H4 (cell line): ENCODE results near the gene ACTL8. TPM values are rescaled to one million over a fixed set of nuclear protein-coding genes. Genes with fewer than 3 reads are reported as not detected.
A peak's percentile ranks its signal among the peaks of the same experiment; 100 is the strongest.

Source experiments
- DNase-seq: peaks from one replicate; pipeline ENCODE4 v3.0.0-alpha.2; 2015; ENCODE audit warnings: low spot score
- total RNA-seq: library from RNA; depleted of rRNA; stranded (reverse); fragments of >200 nt; shearing (Covaris generic); gene quantifications from 2 replicates; pipeline ENCODE4 v1.2.3, GENCODE V29; 2014

The ACTL8 gene
- total RNA-seq, 1 experiment from 2014 or later = 0.06 TPM

DNA sequence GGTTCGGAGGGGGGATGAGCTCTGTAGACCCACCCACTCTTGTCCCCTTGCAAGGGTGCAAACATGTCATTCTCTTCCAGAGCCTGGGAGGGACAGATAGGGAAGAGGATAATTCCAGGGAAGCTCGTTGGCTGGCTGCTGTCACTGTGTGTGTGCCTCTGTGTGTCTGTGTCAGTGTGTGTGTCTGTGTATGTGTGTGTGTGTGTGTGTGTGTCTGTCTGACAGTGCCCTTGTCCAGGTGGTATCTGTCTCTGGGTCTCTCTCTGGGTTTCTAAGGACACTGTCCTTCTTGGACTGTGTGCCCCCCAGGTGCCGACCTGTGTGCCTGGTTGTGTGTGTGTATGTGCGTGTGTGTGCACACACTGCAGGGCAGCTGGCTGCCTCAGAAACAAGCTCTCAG, 90.5 kb downstream of the ACTL8 start:
- DNase-seq = no peak

DNA sequence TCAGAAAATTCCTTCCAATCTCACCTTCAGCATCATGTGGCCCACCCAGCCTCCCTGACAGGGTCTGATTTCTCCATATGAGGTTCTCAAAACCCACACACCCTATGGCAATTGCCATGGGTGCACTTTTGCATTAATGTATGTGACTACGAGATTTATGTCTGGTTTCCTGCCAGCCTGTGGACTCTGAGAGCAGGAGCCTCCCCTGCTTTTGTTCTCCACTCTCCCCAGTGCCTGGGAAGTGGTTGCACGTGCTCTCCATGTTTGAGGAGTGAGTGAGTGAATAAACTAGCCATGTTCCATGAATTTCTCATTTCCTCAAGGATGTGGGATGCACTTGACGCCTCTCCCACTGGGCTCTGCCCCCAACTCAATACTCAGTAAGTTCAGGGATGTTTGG, 91.2 kb downstream of the ACTL8 start:
- no peak for DNase-seq

DNA sequence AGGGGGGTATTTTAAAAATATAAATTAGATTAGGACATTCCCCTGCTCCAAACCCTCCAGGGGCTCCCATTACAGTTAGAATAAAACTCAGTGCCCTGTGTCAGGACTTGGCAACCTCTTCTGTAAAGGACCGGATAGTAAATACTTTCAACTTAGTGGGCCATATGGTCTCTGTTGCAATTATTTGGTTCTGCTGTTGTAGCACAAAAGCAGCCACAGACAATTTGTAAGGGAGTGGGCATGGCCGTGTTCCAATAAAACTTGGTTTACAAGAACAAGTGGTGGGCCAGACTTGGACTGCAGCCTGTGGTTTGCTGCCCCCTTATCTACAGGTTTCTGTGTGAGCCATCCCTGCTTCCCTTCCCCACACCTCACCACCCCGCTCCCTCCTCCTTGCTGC, 92.0 kb downstream of the ACTL8 start:
- DNase-seq = no peak

DNA sequence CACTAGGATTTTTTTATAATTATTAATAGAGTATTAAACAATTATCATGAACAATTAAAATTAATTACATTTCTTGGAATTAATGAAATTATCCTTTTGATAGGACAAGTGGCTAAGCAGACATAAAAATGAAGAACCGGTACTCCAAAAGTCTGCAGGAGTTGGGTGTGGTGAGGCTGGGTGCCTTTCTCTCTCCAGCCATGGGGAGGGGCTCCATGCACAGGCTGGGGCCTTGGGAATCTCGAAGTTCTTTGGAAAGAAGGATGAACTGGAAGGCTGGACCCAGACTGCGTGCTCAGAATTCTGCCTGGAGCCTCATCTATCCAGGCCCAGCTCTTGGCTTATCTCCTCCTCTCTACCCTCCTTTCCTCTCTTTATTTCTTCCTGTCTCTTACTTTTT, 94.1 kb downstream of the ACTL8 start:
- DNase-seq = no peak

DNA sequence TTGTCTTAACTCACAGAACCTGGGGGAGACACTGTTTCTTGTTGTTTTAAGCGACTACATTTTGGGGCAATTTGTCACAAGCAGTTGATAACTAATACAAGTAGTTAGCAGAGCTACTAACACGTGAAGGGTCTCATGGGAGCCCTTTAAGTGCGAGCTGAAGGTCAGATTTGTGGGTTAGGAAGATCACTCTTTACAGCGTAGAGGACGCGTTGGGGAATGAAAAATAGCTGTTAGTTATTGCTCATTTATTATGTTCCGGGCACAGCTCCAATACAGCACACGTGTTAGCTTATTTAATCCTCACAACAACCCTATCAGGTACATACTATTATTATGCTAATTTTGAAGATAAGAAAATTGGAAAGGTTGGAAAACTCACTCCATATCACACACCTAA, 95.9 kb downstream of the ACTL8 start:
- no peak for DNase-seq

DNA sequence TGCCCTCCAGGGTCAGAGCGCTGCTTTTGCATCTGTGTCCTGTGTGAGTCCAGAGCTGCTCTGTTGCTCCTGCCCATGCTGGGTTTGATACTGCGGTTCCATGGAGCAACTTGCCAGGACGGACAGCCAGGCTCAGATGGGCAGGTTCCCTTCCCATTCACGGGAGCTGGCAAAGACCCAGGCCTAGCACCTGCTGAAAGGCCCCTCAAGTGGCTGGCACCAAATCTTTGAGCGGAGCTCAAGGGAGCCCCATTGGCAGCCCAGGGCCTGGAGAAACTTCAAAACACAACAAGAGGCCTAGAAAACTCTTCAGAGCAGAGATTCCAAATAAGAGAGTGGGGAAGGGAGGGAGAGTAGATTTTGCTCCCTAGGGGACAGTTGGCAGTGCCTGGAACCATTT, 97.2 kb downstream of the ACTL8 start:
- DNase-seq = no peak

DNA sequence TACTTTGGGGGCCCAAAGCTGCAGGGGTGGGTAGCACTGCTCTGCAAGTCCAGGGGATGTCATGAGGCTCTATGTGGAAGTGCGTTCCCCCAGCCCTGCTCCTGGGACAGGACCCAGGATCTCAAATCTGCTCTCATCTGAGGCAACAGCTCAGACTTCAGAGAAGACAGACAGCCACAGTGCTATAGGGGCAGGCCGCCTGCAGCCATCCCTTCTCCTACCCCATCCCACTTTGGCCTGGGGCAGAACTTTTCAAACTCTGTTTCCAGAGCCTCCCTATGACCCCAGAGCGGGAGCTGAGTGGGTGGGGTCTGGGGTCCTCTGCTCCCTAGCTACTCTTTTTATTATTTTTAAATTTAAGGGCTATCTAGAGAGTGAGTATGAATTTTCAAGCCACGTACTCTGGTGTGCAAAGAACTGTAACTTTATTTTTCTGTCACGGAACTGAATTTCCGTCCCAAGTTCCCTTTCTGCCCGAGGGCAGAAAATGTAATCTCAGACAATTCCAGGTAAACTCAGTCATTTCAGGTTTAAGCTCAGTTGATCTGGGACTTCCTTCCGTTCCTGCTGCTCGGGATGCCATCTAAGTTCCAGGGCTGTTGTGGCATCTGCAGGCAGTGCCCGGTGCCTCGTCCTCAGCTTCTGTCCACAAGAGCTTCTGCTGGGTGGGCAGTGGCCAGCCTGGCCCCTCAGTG, 98.3 kb downstream of the ACTL8 start:
- no peak for DNase-seq

DNA sequence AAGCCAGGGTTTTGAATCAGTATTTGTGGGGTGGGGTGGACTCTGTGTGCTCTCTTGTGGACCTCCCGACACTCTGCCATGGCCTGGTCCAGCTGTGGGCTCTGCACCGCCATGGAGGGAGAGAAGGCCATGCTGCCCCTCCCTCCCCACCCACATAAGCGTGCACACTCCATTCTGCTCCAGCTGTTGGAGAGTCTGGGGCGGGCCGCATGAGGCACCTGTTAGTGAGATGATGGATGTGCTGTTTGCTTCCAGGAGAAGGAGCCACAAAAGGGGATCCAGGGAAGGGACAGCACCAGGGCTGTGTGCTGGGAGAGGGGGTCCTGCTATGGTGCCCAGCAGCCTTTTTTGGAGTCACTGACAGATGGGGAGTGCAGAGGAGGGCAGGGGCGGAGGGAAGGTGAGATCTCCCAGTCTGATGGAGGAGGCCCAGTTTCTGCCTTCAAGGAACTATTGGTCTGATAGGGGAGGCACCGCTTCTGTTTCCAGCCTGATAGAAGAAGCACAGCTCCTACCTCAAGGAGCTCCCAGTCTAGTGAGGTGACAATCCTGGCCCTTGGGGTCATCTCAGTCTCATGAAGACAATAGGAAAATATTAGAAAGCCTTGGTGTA, 101.5 kb downstream of the ACTL8 start:
- DNase-seq = no peak

DNA sequence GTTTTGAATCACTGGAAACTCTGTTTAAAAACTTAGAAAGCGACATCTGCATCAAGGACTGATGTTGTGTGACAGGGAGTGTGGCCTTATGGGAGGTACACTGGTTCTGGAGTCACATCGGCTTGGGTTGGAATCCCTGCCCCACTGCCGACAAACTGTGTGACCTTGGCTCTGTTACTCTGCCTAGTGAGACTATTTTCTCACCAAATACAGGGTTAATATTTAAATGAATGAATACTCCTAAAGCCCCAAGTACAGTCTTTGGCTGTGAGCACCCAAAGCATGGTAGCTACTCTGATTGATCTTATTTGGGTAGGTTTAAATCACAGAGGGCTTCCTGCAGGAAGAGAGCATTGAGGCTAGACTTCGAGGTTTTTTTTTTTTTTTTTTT, 102.0 kb downstream of the ACTL8 start:
- DNase-seq = no peak

DNA sequence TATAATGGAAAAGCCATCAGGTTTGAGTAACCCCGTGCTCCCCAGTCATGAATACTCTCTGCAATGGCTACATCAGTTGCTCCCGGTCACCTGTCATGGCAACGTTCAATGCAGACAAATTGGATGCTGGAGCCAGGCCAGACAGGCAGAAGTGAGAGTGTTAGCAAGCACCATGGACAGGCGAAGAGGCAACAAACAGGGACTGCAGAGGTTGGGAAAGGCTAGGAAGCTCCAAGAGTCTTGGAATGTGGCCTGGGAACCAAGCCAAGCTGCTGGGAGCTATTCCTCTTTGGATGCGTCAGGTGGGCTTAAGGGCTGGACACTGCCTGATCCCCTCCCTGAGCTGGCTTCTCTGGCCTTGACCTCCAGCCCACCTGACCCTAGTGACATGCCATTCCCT, 102.9 kb downstream of the ACTL8 start:
- DNase-seq = no peak

DNA sequence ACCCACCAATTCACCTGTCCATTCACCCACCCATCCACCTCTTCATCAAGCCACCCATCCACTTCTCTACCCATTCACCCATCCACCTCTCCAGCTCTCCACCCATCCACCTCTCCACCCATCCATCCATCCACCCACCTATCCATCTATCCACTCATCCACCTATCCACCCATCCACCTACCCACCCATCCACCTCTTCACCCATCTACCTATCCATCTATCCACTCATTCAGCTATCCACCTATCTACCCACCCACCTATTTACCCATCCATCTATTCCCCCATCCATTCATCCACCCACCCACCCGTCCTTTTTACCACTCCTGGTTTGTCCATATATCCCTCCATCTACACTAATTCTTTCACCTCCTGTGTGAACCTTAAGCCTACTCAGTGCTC, 105.7 kb downstream of the ACTL8 start:
- DNase-seq = no peak

DNA sequence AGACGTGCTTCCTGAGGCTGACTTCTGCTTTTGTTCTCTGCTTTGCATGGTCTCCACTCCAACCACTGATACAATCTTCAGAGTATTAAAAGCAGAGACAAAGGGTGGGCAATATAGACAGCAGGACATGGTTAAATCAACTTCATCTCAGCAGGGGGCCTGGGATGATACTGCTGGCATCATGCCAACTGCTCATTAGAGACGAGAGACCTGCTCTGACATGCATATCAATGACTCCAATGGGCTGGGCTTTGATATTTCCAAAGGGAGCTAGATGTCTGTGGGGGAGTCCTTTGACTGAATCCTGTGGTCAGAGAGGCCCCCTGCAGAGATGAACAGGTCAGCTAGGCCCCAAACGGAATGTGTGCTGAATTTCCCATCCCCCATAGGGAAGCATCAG, 106.6 kb downstream of the ACTL8 start:
- DNase-seq = no peak

DNA sequence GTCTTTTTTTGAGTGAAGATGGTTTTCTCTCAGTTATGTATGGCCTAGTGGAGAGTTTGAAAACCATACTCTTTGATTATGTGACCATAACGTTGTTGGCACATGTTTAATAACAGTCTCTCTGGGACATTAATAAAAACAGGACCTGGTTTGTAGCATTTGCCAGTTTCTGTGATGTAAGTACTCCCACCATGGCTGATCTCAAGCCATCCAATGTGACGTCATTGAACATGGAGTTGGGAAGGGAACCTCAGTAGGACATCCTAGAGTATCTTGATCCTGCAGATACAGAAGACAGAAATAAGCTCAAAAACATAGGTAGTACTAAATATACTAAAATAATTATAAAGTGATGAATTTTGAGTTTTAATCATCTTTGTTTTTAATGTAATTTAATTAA, 107.0 kb downstream of the ACTL8 start:
- no peak for DNase-seq

DNA sequence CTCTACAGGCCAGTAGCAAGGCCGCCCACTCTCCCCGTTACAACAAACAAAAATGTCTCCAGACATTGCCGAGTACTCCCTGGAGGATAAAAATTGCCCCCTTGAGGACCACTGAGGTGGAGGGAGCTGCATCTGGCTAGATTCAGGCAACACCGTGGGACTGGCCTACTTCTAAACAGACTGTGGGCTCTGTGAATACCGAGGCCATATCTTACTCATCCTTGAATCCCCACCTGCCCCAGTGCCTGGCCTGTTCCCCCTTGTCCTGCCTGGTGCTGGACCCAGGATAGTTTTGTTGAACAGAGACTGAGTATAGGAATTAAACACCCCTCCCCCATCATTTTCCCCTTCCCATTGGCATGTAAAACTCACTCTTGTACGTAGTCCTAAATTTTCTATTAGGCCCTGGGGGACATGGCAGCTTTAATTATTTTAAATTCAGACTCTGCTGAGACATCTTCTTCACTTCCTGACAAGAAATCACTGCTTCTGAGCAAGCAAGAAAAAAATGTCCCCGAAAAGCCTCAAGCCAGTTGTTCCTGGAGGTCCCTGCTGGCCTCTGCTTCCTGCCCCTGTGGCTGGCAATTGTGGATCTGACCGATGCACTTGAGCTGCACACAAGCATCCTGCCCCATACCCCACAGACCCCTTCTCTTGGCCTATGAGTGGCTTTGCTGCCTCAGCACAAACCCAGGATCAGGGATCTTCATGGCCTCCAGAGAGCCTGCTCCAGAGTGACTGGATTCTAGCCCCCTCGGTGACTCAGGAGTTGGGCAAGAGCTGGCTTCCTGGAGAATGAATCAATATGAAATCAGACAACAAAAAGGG, 111.0 kb downstream of the ACTL8 start:
- DNase-seq = peak; percentile 58

DNA sequence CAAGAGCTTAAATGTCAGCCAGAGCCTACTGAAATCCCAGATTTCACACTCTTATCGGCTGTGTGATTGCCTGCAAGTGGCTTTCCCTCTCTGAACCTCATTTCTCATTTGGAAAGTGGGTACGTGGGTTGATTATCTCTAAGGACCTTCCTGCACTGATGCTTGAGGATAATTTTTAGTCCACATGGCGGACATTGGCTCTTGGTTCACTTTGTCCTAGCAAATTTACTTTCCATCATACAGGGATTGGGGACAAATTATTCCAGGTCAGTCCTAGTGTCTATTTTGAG, 111.6 kb downstream of the ACTL8 start:
- no peak for DNase-seq

DNA sequence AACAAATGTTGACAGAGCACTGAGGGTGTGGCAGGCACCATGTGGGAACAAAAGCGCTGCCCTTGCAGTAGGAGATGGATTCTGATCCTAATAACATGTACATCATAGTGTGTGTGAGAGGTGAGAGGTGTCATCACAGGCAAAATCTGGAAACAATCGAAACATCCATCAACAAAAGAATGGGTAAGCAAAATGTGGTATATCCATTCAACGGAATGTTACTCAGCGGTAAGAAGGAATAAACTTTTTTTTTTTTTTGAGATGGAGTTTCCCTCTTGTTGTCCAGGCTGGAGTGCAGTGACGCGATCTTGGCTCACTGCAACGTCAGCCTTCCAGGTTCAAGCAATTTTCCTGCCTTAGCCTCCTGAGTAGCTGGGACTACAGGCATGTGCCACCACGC, 112.3 kb downstream of the ACTL8 start:
- no peak for DNase-seq

DNA sequence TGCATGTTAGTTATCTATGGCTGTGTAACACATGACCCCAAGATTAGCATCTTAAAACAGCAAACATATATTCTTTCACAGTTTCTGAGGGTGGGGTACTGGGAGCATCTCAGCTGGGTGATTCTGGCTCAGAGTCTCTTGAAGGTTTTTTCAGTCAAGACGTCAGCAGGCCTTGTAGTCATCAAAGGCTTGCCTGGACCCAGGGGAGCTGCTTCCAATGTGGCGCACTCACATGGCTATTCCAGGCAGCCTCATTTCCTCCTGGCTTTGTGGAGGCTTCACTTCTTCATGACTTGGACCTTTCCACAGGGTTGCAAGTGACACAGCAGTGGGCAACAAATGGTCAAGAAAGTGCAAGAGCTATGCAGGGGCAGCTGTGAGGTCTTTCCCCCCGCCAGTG, 114.7 kb downstream of the ACTL8 start:
- no peak for DNase-seq

DNA sequence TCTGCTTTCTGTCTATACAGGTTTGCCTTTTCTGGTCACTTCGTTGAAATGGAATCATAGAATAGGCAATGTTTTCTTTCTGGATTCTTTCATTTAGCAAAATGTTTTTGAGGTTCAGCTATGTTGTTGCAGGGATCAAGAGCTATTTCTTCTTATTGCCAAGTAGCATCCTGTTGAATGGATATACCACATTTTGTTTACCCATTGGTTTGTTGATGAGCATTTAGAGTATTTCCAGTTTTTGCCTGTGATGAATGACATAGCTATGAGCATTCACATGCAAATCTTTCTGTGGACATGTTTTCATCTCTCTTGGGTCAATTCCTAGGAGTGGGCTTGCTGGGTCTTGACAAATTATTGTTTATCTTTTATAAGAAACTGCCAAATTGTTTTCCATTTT, 115.5 kb downstream of the ACTL8 start:
- DNase-seq = no peak

DNA sequence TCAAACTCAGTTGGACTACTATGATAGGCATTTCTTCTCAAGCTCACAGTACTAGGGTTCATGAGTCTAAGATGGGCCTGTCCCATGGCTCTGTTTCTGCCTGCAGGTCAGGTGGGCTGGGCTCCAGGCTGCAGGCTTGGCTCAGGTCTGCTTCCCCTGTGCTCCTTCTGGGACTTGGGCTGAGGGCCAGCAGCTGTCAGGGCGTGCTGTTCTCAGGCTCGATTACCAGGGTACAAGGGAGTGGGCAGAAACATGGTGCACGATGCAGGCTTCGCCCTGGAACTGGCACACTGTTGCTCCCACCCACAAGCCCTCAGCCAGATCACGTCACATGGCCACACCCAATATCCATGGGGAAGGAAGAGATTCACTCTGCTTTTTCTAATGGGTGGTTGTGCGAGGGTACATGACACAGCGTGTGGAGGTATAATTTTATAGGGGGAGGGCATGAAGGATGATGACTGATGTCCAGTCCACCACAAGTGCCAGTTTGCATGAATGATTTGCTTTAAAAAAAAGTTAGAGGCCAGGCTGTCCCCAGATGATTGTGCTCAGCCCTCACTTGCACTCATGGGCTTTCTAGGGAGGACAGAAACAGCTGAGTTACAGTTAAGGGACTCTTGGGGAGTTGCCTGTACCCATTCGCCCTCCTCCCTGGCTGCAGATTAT, 118.0 kb downstream of the ACTL8 start:
- DNase-seq = no peak

DNA sequence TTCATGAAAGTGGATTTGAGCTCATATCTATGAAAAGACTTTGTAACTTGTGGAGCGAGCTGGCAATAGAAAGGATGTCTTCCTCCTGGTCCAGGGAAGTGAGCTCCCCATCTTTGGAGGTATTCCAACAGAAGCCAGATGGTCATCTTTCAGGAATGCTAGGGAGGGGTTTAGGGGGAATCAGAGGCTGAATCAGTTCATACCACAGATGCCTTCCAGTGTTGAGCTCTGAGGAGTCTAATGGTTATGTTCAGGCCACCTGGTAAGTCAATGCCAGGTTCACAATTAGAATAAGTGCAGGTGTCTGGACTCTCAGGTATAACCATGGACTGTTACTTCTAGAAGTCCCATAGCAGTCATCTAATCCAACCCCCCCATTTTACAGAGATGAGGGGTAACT, 119.1 kb downstream of the ACTL8 start:
- DNase-seq = peak; percentile 48

DNA sequence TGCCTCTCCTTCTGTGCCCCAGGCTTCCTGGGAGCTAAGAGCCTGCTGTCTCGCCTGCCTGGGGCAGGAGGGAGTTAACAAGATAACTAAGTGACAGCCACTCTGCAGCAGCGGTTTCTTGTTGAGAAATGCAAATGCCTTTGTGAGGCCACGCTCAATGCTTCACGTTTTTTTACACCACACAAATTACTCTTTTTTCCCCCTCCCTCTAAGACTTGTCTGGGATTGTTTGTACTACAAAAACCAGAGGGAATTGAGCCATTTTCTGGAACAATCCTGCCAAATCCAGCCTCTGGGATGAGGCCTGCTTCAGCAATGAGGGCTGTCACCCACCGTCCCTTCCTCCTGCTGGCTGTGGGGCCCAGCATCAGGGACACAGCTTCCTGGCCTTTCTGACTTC, 119.6 kb downstream of the ACTL8 start:
- peak; percentile 68 for DNase-seq

DNA sequence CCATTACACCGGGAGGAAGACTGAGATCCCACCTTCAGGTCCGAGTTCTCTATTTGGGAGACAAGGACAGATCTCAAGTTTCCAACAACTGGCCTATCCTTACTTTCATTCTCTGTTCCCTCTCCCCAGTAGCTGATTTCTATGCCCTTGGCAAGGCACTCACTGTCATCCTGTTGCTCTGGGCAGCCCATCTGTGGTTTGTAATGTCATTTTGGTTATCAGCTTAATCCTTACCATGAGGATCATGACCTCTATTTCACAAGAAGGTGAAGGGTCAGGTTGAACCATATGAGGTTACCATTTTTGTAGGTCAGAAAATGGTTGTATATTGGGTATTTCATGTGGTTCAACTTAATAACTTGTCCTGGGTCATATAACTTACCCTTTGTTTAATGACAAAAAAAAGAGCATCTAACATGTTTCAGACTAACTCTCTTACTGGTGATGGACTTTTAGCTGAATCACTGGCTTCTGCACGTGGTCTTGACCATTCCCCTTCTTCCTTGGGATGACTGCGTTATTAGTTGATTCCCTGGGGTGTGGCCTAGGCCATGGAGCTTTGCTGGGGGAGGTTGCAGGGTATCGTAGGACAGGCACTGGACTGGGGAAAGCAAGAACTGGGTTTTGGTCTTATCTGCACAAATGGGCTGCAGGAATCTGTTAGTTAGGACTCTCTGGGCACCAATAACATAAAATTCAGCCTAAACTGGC, 120.2 kb downstream of the ACTL8 start:
- DNase-seq = no peak
